ENCODE measurements around the gene TBC1D12. TPM values are rescaled to one million over a fixed set of nuclear protein-coding genes. Genes with fewer than 3 reads are reported as not detected.

TBC1D12 gene
- total RNA-seq, 1 experiment from 2014 or later, result 5.8 TPM

DNA sequence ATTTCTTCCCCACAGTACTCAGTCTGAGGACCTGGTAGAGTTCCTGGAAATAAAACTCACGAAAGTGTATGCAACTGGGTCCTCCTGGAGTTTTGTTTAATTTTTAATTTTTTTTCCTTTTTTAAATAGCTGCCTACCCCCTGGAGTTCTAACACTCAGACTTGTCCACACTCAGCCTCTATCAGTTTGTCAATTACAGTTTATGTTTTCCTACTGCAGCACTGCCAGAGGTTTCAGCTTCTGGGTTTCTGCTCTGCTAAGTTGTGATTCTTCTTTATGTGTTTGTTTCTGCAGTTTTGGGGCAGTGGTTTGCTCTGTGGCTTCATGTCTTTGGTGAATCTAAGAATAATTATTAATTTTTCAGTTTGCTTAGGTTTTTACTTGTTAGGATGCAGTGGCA lies 59.2 kb downstream of the TBC1D12 start:
- Mint-ChIP-seq H3K27me3 (ENCODE audit: unreplicated experiment) (no peaks in the 10 kb centered on the region), H3K27ac (ENCODE audit: unreplicated experiment) (no peak overlapping the region), H3K36me3 (ENCODE audit: insufficient read depth, unreplicated experiment) (no peaks in the 10 kb centered on the region), H3K4me1 (ENCODE audit: low read depth, unreplicated experiment) (no peaks in the 10 kb centered on the region), H3K4me3 (ENCODE audit: low read depth, unreplicated experiment) (no peak overlapping the region), H3K9me3 (ENCODE audit: low read depth, unreplicated experiment) (no peaks in the 10 kb centered on the region)
- intact Hi-C loops (cut with micrococcal nuclease; ENCODE audit: unreplicated experiment), result no loop called here
- DNase-seq, result no peak
- CTCF ChIA-PET, result no interaction called here
- no TSS peak for BruUV-seq (replicated peaks)
- TF ChIP-seq, protein P1, sequence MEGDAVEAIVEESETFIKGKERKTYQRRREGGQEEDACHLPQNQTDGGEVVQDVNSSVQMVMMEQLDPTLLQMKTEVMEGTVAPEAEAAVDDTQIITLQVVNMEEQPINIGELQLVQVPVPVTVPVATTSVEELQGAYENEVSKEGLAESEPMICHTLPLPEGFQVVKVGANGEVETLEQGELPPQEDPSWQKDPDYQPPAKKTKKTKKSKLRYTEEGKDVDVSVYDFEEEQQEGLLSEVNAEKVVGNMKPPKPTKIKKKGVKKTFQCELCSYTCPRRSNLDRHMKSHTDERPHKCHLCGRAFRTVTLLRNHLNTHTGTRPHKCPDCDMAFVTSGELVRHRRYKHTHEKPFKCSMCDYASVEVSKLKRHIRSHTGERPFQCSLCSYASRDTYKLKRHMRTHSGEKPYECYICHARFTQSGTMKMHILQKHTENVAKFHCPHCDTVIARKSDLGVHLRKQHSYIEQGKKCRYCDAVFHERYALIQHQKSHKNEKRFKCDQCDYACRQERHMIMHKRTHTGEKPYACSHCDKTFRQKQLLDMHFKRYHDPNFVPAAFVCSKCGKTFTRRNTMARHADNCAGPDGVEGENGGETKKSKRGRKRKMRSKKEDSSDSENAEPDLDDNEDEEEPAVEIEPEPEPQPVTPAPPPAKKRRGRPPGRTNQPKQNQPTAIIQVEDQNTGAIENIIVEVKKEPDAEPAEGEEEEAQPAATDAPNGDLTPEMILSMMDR (IDR thresholded peaks at IDR 0.05; ENCODE audit: unreplicated experiment), result no peak

DNA sequence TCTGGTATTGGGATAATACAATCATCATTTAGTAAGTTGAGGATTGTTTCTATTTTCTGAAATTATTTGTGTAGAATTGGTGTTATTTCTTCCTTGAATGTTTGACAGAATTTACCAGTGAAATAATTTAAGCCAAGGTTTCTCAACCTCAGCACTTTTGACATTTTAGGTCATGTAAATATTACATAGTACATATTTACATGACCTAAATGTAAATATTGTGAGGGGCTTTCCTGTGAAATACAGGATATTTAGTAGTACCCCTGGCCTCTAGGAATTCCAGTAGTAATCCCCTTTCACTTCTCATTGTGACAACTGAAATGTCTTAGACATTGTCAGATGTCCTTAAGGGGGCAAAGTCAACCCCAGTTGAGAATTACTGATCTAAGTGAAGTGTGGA lies 59.8 kb downstream of the TBC1D12 start:
- no peaks in the 10 kb centered on the region for H3K4me1 Mint-ChIP-seq (ENCODE audit: low read depth, unreplicated experiment)
- CTCF ChIA-PET, result no interaction called here
- DNase-seq, result no peak
- H3K27me3 Mint-ChIP-seq (ENCODE audit: unreplicated experiment), result no peaks in the 10 kb centered on the region
- TF ChIP-seq, protein P1 (IDR thresholded peaks at IDR 0.05; ENCODE audit: unreplicated experiment), result no peak
- no TSS peak for BruUV-seq (replicated peaks)
- no peaks in the 10 kb centered on the region for H3K9me3 Mint-ChIP-seq (ENCODE audit: low read depth, unreplicated experiment)
- no peak overlapping the region for H3K4me3 Mint-ChIP-seq (ENCODE audit: low read depth, unreplicated experiment)
- intact Hi-C loops (cut with micrococcal nuclease; ENCODE audit: unreplicated experiment), result no loop called here
- no peak overlapping the region for H3K27ac Mint-ChIP-seq (ENCODE audit: unreplicated experiment)
- no peaks in the 10 kb centered on the region for H3K36me3 Mint-ChIP-seq (ENCODE audit: insufficient read depth, unreplicated experiment)

DNA sequence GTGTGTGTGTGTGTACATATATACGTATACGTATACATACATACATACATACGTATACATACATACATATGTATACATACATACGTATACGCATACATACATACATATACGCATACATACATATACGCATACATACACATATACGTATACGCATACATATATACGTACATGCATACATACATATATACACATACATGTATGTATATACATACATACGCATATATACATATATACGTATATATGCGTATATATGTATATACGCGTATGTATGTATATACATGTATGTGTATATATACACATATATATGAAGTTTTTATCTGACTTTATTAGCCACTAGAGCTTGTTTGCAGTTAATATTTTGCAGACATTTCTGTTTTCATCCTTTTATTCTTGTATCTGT lies 63.3 kb downstream of the TBC1D12 start:
- no peak for DNase-seq
- no peaks in the 10 kb centered on the region for H3K27me3 Mint-ChIP-seq (ENCODE audit: unreplicated experiment)
- no peaks in the 10 kb centered on the region for H3K9me3 Mint-ChIP-seq (ENCODE audit: low read depth, unreplicated experiment)
- no peaks in the 10 kb centered on the region for H3K36me3 Mint-ChIP-seq (ENCODE audit: insufficient read depth, unreplicated experiment)
- intact Hi-C loops (cut with micrococcal nuclease; ENCODE audit: unreplicated experiment), result no loop called here
- TF ChIP-seq, protein P1 (IDR thresholded peaks at IDR 0.05; ENCODE audit: unreplicated experiment), result no peak
- CTCF ChIA-PET, result no interaction called here
- H3K27ac Mint-ChIP-seq (ENCODE audit: unreplicated experiment), result no peak overlapping the region
- BruUV-seq (replicated peaks), result no TSS peak
- H3K4me3 Mint-ChIP-seq (ENCODE audit: low read depth, unreplicated experiment), result no peak overlapping the region
- H3K4me1 Mint-ChIP-seq (ENCODE audit: low read depth, unreplicated experiment), result no peaks in the 10 kb centered on the region

DNA sequence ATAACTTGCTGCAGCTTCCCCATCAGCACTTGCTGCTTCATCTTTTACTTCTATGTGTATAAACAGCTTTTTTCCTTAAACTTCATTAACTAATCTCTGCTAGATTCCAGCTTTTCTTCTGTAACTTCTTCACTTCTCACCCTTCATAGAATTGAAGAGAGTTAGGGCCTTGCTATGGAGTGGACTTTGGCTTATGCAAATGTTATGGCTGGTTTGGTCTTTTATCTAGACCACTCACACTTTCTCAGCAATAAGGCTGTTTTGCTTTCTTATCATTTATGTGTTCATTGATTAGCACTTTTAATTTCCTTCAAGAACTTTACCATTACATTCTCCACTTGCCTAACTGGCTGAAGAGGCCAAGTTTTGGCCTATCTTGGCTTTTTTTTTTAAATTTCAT lies 79.1 kb downstream of the TBC1D12 start:
- no peak for DNase-seq
- Mint-ChIP-seq H3K36me3 (ENCODE audit: insufficient read depth, unreplicated experiment) (no peaks in the 10 kb centered on the region), H3K9me3 (ENCODE audit: low read depth, unreplicated experiment) (no peaks in the 10 kb centered on the region), H3K4me1 (ENCODE audit: low read depth, unreplicated experiment) (no peaks in the 10 kb centered on the region), H3K27me3 (ENCODE audit: unreplicated experiment) (no peaks in the 10 kb centered on the region), H3K27ac (ENCODE audit: unreplicated experiment) (no peak overlapping the region), H3K4me3 (ENCODE audit: low read depth, unreplicated experiment) (no peak overlapping the region)
- TF ChIP-seq, protein P1 (IDR thresholded peaks at IDR 0.05; ENCODE audit: unreplicated experiment), result no peak
- no TSS peak for BruUV-seq (replicated peaks)
- CTCF ChIA-PET, result no interaction called here
- intact Hi-C loops (cut with micrococcal nuclease; ENCODE audit: unreplicated experiment), result no loop called here
